ENCODE results near the gene HOMER1.

DNA sequence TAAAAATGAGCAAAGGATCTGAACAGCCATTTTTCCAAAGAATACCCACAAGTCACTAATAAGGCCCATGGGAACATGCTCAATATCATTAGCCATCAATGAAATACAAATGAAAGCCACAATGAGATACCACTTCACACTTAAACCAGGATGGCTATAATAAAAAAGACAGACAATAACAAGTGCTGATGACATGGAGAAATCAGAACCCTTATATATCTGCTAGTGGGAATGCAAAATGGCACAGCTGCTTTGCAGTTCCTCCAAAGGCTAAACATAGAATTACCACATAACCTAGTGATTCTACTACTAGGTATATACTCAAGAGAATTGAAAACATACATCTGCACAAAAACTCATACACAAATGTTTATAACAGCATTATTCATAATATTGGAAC is 83.7 kb downstream of the HOMER1 start:
- TF ChIP-seq, protein P1, sequence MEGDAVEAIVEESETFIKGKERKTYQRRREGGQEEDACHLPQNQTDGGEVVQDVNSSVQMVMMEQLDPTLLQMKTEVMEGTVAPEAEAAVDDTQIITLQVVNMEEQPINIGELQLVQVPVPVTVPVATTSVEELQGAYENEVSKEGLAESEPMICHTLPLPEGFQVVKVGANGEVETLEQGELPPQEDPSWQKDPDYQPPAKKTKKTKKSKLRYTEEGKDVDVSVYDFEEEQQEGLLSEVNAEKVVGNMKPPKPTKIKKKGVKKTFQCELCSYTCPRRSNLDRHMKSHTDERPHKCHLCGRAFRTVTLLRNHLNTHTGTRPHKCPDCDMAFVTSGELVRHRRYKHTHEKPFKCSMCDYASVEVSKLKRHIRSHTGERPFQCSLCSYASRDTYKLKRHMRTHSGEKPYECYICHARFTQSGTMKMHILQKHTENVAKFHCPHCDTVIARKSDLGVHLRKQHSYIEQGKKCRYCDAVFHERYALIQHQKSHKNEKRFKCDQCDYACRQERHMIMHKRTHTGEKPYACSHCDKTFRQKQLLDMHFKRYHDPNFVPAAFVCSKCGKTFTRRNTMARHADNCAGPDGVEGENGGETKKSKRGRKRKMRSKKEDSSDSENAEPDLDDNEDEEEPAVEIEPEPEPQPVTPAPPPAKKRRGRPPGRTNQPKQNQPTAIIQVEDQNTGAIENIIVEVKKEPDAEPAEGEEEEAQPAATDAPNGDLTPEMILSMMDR (IDR thresholded peaks at IDR 0.05): no peak
- TF ChIP-seq POLR2A (IDR thresholded peaks at IDR 0.05): no peak
